Kidney epithelial cell (primary cell): Measurements from ENCODE around the gene MYLIP. TPM values are rescaled to one million over a fixed set of nuclear protein-coding genes. Genes with fewer than 3 reads are reported as not detected.

Experiments
- DNase-seq: peaks from one replicate; pipeline ENCODE4 v3.0.0-alpha.2; 2010; ENCODE audit warnings: low read depth
- H3K27me3 ChIP-seq: 2 replicates; pipeline ENCODE4 v1.6.0; 2011; ENCODE audit warnings: low read length; ENCODE audit not compliant: control insufficient read depth, insufficient read depth
- H3K36me3 ChIP-seq: 2 replicates; pipeline ENCODE4 v1.5.1; 2011; ENCODE audit warnings: low read length; ENCODE audit not compliant: control insufficient read depth, insufficient read depth
- H3K4me3 ChIP-seq: 2 replicates; pipeline ENCODE4 v1.5.1; 2011; ENCODE audit warnings: low read depth, mild to moderate bottlenecking, control low read depth, low read length
- CTCF ChIP-seq: IDR thresholded peaks from 2 replicates; pipeline ENCODE4 v1.5.1; 2011; ENCODE audit warnings: mild to moderate bottlenecking, moderate library complexity, low read length, control low read depth, inconsistent platforms; ENCODE audit not compliant: insufficient read depth, poor library complexity, severe bottlenecking
- total RNA-seq: library from RNA; depleted of rRNA; stranded (reverse); fragments of >200 nt; gene quantifications from 2 replicates; pipeline ENCODE4 v1.2.3, GENCODE V29; 2015

MYLIP gene
- total RNA-seq, 1 donor from 2014 or later: 5.2 TPM

GRCh38 chr6:16154904-16155303 lies 26.0 kb downstream of the MYLIP start:
- DNase-seq: no peak
- H3K36me3 ChIP-seq: no peaks in the 10 kb centered on the region
- H3K4me3 ChIP-seq: no peak overlapping the region
- no peak for TF ChIP-seq CTCF
- no peaks in the 10 kb centered on the region for H3K27me3 ChIP-seq

DNA sequence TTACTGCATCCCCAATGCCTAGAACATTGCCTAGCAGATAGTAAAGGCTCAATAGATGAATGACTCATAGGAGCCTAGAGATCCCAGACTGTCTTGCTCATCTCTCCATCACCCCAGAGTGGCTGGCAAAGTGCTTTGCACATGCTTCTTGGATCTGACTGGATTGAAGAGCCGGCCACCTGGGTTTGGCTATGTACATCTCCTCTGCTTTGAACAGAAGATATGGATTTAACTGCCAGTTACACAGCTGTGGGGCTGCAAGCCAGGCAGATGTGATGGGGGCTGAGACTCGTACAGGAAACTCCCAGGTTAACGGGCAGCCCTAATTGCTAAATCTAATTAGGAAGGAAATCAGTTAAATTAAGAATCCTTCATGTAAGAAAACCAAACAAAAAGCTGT lies 28.6 kb downstream of the MYLIP start:
- H3K4me3 ChIP-seq: no peak overlapping the region
- H3K27me3 ChIP-seq: no peaks in the 10 kb centered on the region
- H3K36me3 ChIP-seq: no peaks in the 10 kb centered on the region
- TF ChIP-seq CTCF: no peak
- DNase-seq: no peak

DNA sequence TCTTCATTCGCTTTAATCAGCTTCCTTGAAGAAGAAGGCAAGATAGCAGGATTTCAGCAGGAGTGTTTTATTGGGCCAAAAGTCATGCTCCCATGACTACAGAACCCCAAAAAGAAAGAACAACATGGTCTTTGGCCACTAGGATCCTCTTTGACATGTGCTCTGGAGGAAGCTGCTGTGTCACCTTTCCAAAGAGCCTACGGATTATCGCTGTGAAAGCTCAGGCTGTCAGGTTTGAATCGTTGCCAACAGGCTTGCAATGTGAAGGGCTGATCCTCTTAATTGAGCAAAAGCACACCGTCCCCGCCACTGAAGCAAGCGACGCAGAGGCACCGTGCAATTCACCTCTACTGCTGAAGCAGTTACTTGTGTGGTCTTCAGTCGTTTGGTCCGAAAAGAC lies 29.0 kb downstream of the MYLIP start:
- TF ChIP-seq CTCF: no peak
- Histone ChIP-seq H3K4me3 (no peak overlapping the region), H3K36me3 (no peaks in the 10 kb centered on the region), H3K27me3 (no peaks in the 10 kb centered on the region)
- DNase-seq: no peak

- Histone ChIP-seq H3K27me3 (no peaks in the 10 kb centered on the region), H3K4me3 (no peak overlapping the region), H3K36me3 (no peaks in the 10 kb centered on the region)
- no peak for TF ChIP-seq CTCF
- no peak for DNase-seq
Observed at GRCh38 chr6:16158943-16159557, 30.2 kb downstream of the MYLIP start.

DNA sequence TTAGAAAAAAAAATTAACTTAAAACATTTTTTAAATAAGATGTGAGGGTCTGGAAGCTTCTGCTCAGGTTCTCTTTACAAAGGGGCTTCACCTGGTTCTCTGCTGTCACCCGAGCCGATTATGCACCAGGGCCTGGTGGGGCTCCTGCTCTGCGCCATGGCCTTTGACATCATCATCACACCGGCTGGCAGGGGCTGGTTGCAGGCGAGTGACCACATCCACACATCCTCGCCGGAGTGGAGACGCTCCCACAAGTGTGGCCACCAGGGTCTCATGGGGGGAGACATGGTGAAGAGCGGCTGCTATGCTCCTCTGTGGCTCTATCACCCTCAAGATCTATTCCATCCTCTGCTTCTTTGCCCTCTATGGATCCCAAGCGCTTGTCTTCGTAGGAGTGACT lies 31.9 kb downstream of the MYLIP start:
- no peak for TF ChIP-seq CTCF
- Histone ChIP-seq H3K27me3 (no peaks in the 10 kb centered on the region), H3K36me3 (no peaks in the 10 kb centered on the region), H3K4me3 (no peak overlapping the region)
- DNase-seq: no peak

GRCh38 chr6:16162003-16162402 lies 33.1 kb downstream of the MYLIP start:
- Histone ChIP-seq H3K36me3 (no peaks in the 10 kb centered on the region), H3K27me3 (no peaks in the 10 kb centered on the region), H3K4me3 (no peak overlapping the region)
- DNase-seq: no peak
- TF ChIP-seq CTCF: no peak
